ENCODE measurements around the gene FAM3B. TPM values are rescaled to one million over a fixed set of nuclear protein-coding genes. Genes with fewer than 3 reads are reported as not detected.

Gene FAM3B
- total RNA-seq, 4 donors from 2014 or later: 2.4 to 5.7 TPM; not detected in 2

DNA sequence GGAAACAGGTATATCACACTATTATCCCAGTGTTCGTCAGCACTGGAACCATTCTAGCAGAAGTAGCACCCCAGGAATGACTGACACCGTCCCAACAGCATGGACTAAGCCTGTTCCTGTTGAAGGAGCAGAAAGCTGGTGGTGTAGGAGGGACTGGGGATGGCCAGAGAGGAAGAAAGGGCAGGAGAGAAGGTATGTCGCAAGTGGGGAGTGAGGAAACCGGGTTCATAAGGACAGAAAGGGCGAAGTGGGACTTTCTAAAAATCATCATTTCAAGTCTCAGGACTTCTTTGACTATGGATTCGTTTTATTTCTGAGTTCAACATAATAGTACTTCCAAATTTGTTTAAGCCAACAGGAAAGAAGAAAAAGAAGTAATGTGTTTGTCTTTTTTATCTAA lies 89.7 kb downstream of the FAM3B start:
- no peaks in the 10 kb centered on the region for H3K27me3 ChIP-seq
- in situ Hi-C loops (cut with MboI; ENCODE audit: low pct_ligation_motif_present in 1 of 4, low pct_unique_long_range_greater_than_20kb in 1 of 4, low sequenced_read_pairs in 3 of 4) (no loop called here), intact Hi-C loops (cut with DNase I; ENCODE audit: low total_unique reads) (no loop called here)
- 71 to 87% methylated on average over 5 to 6 of the region's 6 CpGs for WGBS, 2 donors (ENCODE audit: low coverage in 1 of 2)
- DNase-seq: no peak
- no peak overlapping the region for H3K27ac ChIP-seq
- no peaks in the 10 kb centered on the region for H3K9me3 ChIP-seq
- H3K4me1 ChIP-seq: peaks cover 0 to 4% (median 2%) of the 10 kb centered on the region in 4 donors
- no peak overlapping the region for H3K4me3 ChIP-seq
- TF ChIP-seq POLR2AphosphoS5 (IDR thresholded peaks at IDR 0.05) (no peak), POLR2A (IDR thresholded peaks at IDR 0.05) (no peak), EP300 (IDR thresholded peaks at IDR 0.05; ENCODE audit: low read depth) (no peak)
- TF ChIP-seq, protein P1, sequence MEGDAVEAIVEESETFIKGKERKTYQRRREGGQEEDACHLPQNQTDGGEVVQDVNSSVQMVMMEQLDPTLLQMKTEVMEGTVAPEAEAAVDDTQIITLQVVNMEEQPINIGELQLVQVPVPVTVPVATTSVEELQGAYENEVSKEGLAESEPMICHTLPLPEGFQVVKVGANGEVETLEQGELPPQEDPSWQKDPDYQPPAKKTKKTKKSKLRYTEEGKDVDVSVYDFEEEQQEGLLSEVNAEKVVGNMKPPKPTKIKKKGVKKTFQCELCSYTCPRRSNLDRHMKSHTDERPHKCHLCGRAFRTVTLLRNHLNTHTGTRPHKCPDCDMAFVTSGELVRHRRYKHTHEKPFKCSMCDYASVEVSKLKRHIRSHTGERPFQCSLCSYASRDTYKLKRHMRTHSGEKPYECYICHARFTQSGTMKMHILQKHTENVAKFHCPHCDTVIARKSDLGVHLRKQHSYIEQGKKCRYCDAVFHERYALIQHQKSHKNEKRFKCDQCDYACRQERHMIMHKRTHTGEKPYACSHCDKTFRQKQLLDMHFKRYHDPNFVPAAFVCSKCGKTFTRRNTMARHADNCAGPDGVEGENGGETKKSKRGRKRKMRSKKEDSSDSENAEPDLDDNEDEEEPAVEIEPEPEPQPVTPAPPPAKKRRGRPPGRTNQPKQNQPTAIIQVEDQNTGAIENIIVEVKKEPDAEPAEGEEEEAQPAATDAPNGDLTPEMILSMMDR (IDR thresholded peaks at IDR 0.05): no peak
- H3K36me3 ChIP-seq: no peaks in the 10 kb centered on the region

Other genes starting within 250 kb of the FAM3B start
- 10 to 100 TPM; 28.4 to 52.5 (median 43.9) TPM for gene BACE2, start 148.6 kb upstream of the FAM3B start, total RNA-seq
- gene MX2, start 45.2 kb downstream of the FAM3B start, total RNA-seq: 10 to 100 TPM in 1 of 4 donors, 1 to 10 TPM in 3; 3.4 to 16.9 (median 4.1) TPM
- 10 to 100 TPM; 27.3 to 82.2 (median 61.9) TPM for gene MX1, start 109.4 kb downstream of the FAM3B start, total RNA-seq
- 100 to 1,000 TPM in 3 of 4 donors, 10 to 100 TPM in 1; 65.3 to 557 (median 485) TPM for gene TMPRSS2, start 191.4 kb downstream of the FAM3B start, total RNA-seq

Data from transverse colon (tissue), 4 donors.